Trophoblast cell (in vitro differentiated cells and primary cell): Measurements from ENCODE around the gene KLHDC8A.
A peak's percentile ranks its signal among the peaks of the same experiment; 100 is the strongest.

ENCODE experiments used
- DNase-seq, 2 donors: peaks; one replicate each; pipeline ENCODE4 v3.0.0-alpha.2; 2016
- H2AFZ ChIP-seq: 2 replicates; pipeline ENCODE4 v1.6.1; 2013; ENCODE audit warnings: low read length, moderate library complexity, mild to moderate bottlenecking; ENCODE audit not compliant: insufficient read depth, poor library complexity
- H2AK5ac ChIP-seq: 2 replicates; pipeline ENCODE4 v1.6.1; 2013; ENCODE audit warnings: mild to moderate bottlenecking, low read length
- H2BK120ac ChIP-seq: 2 replicates; pipeline ENCODE4 v1.6.1; 2013; ENCODE audit warnings: low read length, mild to moderate bottlenecking, moderate library complexity; ENCODE audit not compliant: insufficient read depth, poor library complexity
- H2BK12ac ChIP-seq: 2 replicates; pipeline ENCODE4 v1.6.1; 2013; ENCODE audit warnings: mild to moderate bottlenecking, low read length, moderate library complexity
- H2BK5ac ChIP-seq: 2 replicates; pipeline ENCODE4 v1.6.1; 2013; ENCODE audit warnings: low read length, low read depth, moderate library complexity, mild to moderate bottlenecking; ENCODE audit not compliant: poor library complexity
- H3K14ac ChIP-seq: 2 replicates; pipeline ENCODE4 v1.6.1; 2013; ENCODE audit warnings: mild to moderate bottlenecking, low read length
- H3K18ac ChIP-seq: 2 replicates; pipeline ENCODE4 v1.6.1; 2013; ENCODE audit warnings: mild to moderate bottlenecking, low read length
- H3K23ac ChIP-seq: 2 replicates; pipeline ENCODE4 v1.6.1; 2013; ENCODE audit warnings: low read length
- H3K27ac ChIP-seq: 2 replicates; pipeline ENCODE4 v1.5.1; 2013; ENCODE audit warnings: low read depth, mild to moderate bottlenecking, inconsistent platforms, low read length, moderate library complexity
- H3K27me3 ChIP-seq: 2 replicates; pipeline ENCODE4 v1.6.1; 2013; ENCODE audit warnings: inconsistent platforms, mild to moderate bottlenecking, low read length, moderate library complexity; ENCODE audit not compliant: insufficient read depth
- H3K36me3 ChIP-seq, 2 experiments: 1 replicate in 1 of 2; 2 replicates in 1 of 2; pipeline ENCODE4 v1.6.1; 2013; ENCODE audit warnings: low read length in 2 of 2, mild to moderate bottlenecking in 2 of 2, moderate library complexity in 1 of 2; ENCODE audit not compliant: insufficient read depth in 2 of 2, control insufficient read depth in 1 of 2
- H3K4ac ChIP-seq: 2 replicates; pipeline ENCODE4 v1.6.1; 2013; ENCODE audit warnings: low read depth, mild to moderate bottlenecking, low read length, moderate library complexity
- H3K4me1 ChIP-seq, 2 experiments: 1 replicate in 1 of 2; 2 replicates in 1 of 2; pipeline ENCODE4 v1.6.1; 2013; ENCODE audit warnings: low read length in 2 of 2, mild to moderate bottlenecking in 2 of 2, moderate library complexity in 1 of 2; ENCODE audit not compliant: insufficient read depth in 2 of 2, control insufficient read depth in 1 of 2
- H3K4me2 ChIP-seq: 2 replicates; pipeline ENCODE4 v1.6.1; 2013; ENCODE audit warnings: inconsistent platforms, mild to moderate bottlenecking, low read length, moderate library complexity
- H3K4me3 ChIP-seq: 2 replicates; pipeline ENCODE4 v1.5.1; 2013; ENCODE audit warnings: mild to moderate bottlenecking, low read depth, low read length, inconsistent platforms
- H3K79me1 ChIP-seq: one replicate; pipeline ENCODE4 v1.6.1; 2013; ENCODE audit warnings: low read length
- H3K79me2 ChIP-seq: 2 replicates; pipeline ENCODE4 v1.6.1; 2013; ENCODE audit warnings: low read length, mild to moderate bottlenecking; ENCODE audit not compliant: control insufficient read depth, insufficient read depth, poor library complexity
- H3K9ac ChIP-seq: 2 replicates; pipeline ENCODE4 v1.6.1; 2013; ENCODE audit warnings: mild to moderate bottlenecking, low read length
- H3K9me3 ChIP-seq: 2 replicates; pipeline ENCODE4 v1.6.1; 2013; ENCODE audit warnings: low read depth, mild to moderate bottlenecking, control low read depth, inconsistent platforms, low read length; ENCODE audit not compliant: insufficient read depth
- H4K12ac ChIP-seq: 2 replicates; pipeline ENCODE4 v1.6.1; 2013; ENCODE audit warnings: low read depth, mild to moderate bottlenecking, low read length, moderate library complexity
- H4K8ac ChIP-seq: 2 replicates; pipeline ENCODE4 v1.6.1; 2013; ENCODE audit warnings: low read depth, mild to moderate bottlenecking, low read length, moderate library complexity
- H4K91ac ChIP-seq: one replicate; pipeline ENCODE4 v1.6.1; 2013; ENCODE audit warnings: low read depth, mild to moderate bottlenecking, low read length, moderate library complexity
- WGBS: extraction: QIAGEN DNeasy Blood & Tissue Kit; methylation state at CpG from one replicate; pipeline ENCODE4 v1.1.7; 2013; ENCODE audit warnings: missing lambda C conversion rate; ENCODE audit not compliant: insufficient read length, insufficient coverage; ENCODE audit errors: extremely low coverage; 5-methylcytosine and 5-hydroxymethylcytosine counted together

The KLHDC8A gene

GRCh38 chr1:205371871-205372660 lies 15.3 kb upstream of the KLHDC8A start:
- H3K79me1 ChIP-seq: no peaks in the 10 kb centered on the region
- no peak overlapping the region for H3K9ac ChIP-seq
- H3K27me3 ChIP-seq: no peaks in the 10 kb centered on the region
- no peak overlapping the region for H4K8ac ChIP-seq
- H2AK5ac ChIP-seq: no peak overlapping the region
- peak overlapping the region; percentile 34 for H2BK120ac ChIP-seq
- no CpG with 5 or more reads among the region's 11 CpGs for WGBS
- H3K4me3 ChIP-seq: no peak overlapping the region
- no peaks in the 10 kb centered on the region for H3K9me3 ChIP-seq
- peaks cover 4 to 13% of the 10 kb centered on the region in 2 experiments for H3K4me1 ChIP-seq
- no peaks in the 10 kb centered on the region for H3K36me3 ChIP-seq
- peak overlapping the region; percentile 34 for H4K91ac ChIP-seq
- H2BK5ac ChIP-seq: no peak overlapping the region
- H2AFZ ChIP-seq: no peak overlapping the region
- H3K4me2 ChIP-seq: no peak overlapping the region
- no peak overlapping the region for H4K12ac ChIP-seq
- H3K18ac ChIP-seq: no peak overlapping the region
- no peak overlapping the region for H3K4ac ChIP-seq
- H3K23ac ChIP-seq: no peak overlapping the region
- H3K79me2 ChIP-seq: no peaks in the 10 kb centered on the region
- H3K27ac ChIP-seq: peak overlapping the region; percentile 32
- no peak overlapping the region for H3K14ac ChIP-seq
- no peak for DNase-seq
- H2BK12ac ChIP-seq: peak overlapping the region; percentile 51

DNA sequence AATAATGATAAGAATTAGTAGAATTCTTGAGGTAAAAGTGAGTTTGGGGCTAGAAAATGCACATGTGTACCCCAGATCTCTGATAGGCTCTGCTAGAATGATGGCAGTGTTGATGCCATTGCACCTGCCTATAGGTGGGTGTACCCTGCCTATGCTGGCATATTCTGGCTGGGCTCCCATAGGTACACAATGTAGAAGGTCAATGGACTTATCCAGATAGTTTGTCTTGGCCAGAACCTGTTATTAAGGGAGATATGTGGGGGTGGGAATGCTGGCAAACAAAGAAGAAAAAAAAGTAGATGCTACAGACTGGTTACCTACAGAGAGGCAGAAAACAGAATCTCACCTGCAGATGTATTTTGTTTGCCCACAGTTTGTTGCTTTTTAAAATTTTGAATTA lies 14.1 kb upstream of the KLHDC8A start:
- H2BK12ac ChIP-seq: no peak overlapping the region
- no peak overlapping the region for H2BK120ac ChIP-seq
- peaks cover 4 to 11% of the 10 kb centered on the region in 2 experiments for H3K4me1 ChIP-seq
- no peak overlapping the region for H4K8ac ChIP-seq
- H3K27me3 ChIP-seq: no peaks in the 10 kb centered on the region
- H3K27ac ChIP-seq: no peak overlapping the region
- no peak overlapping the region for H3K18ac ChIP-seq
- H3K9ac ChIP-seq: no peak overlapping the region
- H2BK5ac ChIP-seq: no peak overlapping the region
- no peak overlapping the region for H3K4me2 ChIP-seq
- DNase-seq: no peak
- no peaks in the 10 kb centered on the region for H3K79me2 ChIP-seq
- no peak overlapping the region for H3K14ac ChIP-seq
- no peak overlapping the region for H4K12ac ChIP-seq
- H3K9me3 ChIP-seq: no peaks in the 10 kb centered on the region
- H4K91ac ChIP-seq: no peak overlapping the region
- no peaks in the 10 kb centered on the region for H3K36me3 ChIP-seq
- H3K23ac ChIP-seq: no peak overlapping the region
- no peak overlapping the region for H2AFZ ChIP-seq
- no peaks in the 10 kb centered on the region for H3K79me1 ChIP-seq
- H3K4ac ChIP-seq: no peak overlapping the region
- no peak overlapping the region for H3K4me3 ChIP-seq
- H2AK5ac ChIP-seq: no peak overlapping the region

- Histone ChIP-seq H4K8ac (no peak overlapping the region), H3K27ac (no peak overlapping the region), H3K36me3 (no peaks in the 10 kb centered on the region), H3K4me3 (no peak overlapping the region), H3K9ac (no peak overlapping the region), H3K4ac (no peak overlapping the region), H4K91ac (no peak overlapping the region), H3K79me2 (no peaks in the 10 kb centered on the region), H3K4me1 (peaks cover 4 to 11% of the 10 kb centered on the region in 2 experiments), H3K9me3 (no peaks in the 10 kb centered on the region), H2BK12ac (no peak overlapping the region), H3K14ac (no peak overlapping the region), H2AFZ (no peak overlapping the region), H3K4me2 (no peak overlapping the region), H3K27me3 (no peaks in the 10 kb centered on the region), H4K12ac (no peak overlapping the region), H3K23ac (no peak overlapping the region), H2BK5ac (no peak overlapping the region), H3K79me1 (no peaks in the 10 kb centered on the region), H3K18ac (no peak overlapping the region), H2BK120ac (no peak overlapping the region), H2AK5ac (no peak overlapping the region)
- no CpG with 5 or more reads among the region's 3 CpGs for WGBS
- no peak for DNase-seq
Measured at GRCh38 chr1:205369701-205370123, 13.0 kb upstream of the KLHDC8A start.

- no peak overlapping the region for H3K4me2 ChIP-seq
- H4K12ac ChIP-seq: no peak overlapping the region
- H4K91ac ChIP-seq: no peak overlapping the region
- no CpG with 5 or more reads among the region's 6 CpGs for WGBS
- H2BK12ac ChIP-seq: no peak overlapping the region
- H3K4ac ChIP-seq: no peak overlapping the region
- no peak overlapping the region for H3K18ac ChIP-seq
- H4K8ac ChIP-seq: no peak overlapping the region
- no peak overlapping the region for H2AFZ ChIP-seq
- no peak overlapping the region for H3K14ac ChIP-seq
- H2BK5ac ChIP-seq: no peak overlapping the region
- no peaks in the 10 kb centered on the region for H3K36me3 ChIP-seq
- no peak overlapping the region for H3K4me3 ChIP-seq
- H3K27ac ChIP-seq: no peak overlapping the region
- H3K23ac ChIP-seq: no peak overlapping the region
- no peaks in the 10 kb centered on the region for H3K27me3 ChIP-seq
- peaks cover 4 to 6% of the 10 kb centered on the region in 2 experiments for H3K4me1 ChIP-seq
- no peak for DNase-seq
- no peak overlapping the region for H2BK120ac ChIP-seq
- H2AK5ac ChIP-seq: no peak overlapping the region
- H3K79me2 ChIP-seq: no peaks in the 10 kb centered on the region
- H3K9ac ChIP-seq: no peak overlapping the region
- no peaks in the 10 kb centered on the region for H3K9me3 ChIP-seq
- H3K79me1 ChIP-seq: no peaks in the 10 kb centered on the region
Measured at GRCh38 chr1:205368478-205368877, 11.8 kb upstream of the KLHDC8A start.
